Endometrium (tissue), 2 donors: ENCODE results near the gene CRYBA4.

Experiments
- FAIRE-seq: peaks from 2 replicates; lab custom pipeline; 2012; peaks lifted over from hg19 to GRCh38; lab: Jason Lieb, UNC
- donor health status: control.
- donor health status: control.

CRYBA4 gene

GRCh38 chr22:26629988-26630761 is 8.4 kb downstream of the CRYBA4 start:
- FAIRE-seq, result no peak

- no peak for FAIRE-seq
These were observed 9.5 kb downstream of the CRYBA4 start for GRCh38 chr22:26631282-26631681.

GRCh38 chr22:26632422-26633155 is 10.8 kb downstream of the CRYBA4 start:
- no peak for FAIRE-seq

GRCh38 chr22:26634189-26634588 is 12.4 kb downstream of the CRYBA4 start:
- FAIRE-seq, result no peak

- no peak for FAIRE-seq
These were observed 13.4 kb downstream of the CRYBA4 start for GRCh38 chr22:26635117-26635516.

GRCh38 chr22:26636296-26636695 is 14.5 kb downstream of the CRYBA4 start:
- no peak for FAIRE-seq

GRCh38 chr22:26642465-26643417 is 21.0 kb downstream of the CRYBA4 start:
- no peak for FAIRE-seq

GRCh38 chr22:26643418-26644100 is 21.8 kb downstream of the CRYBA4 start:
- no peak for FAIRE-seq

GRCh38 chr22:26646158-26646557 is 24.4 kb downstream of the CRYBA4 start:
- no peak for FAIRE-seq

- FAIRE-seq, result no peak
These were observed 26.3 kb downstream of the CRYBA4 start for GRCh38 chr22:26648011-26648497.

- no peak for FAIRE-seq
These were observed 27.0 kb downstream of the CRYBA4 start for GRCh38 chr22:26648528-26649388.

GRCh38 chr22:26650722-26651421 is 29.1 kb downstream of the CRYBA4 start:
- FAIRE-seq, result no peak

GRCh38 chr22:26651815-26652214 is 30.1 kb downstream of the CRYBA4 start:
- FAIRE-seq, result no peak

GRCh38 chr22:26656891-26657851 is 35.4 kb downstream of the CRYBA4 start, which contains the start of gene MIAT:
Gene MIAT, plus strand, starts transcription at chr22:26657588.
- no peak for FAIRE-seq

GRCh38 chr22:26658161-26658560 is 36.4 kb downstream of the CRYBA4 start:
- FAIRE-seq, result no peak

GRCh38 chr22:26658671-26659478 is 37.1 kb downstream of the CRYBA4 start:
- FAIRE-seq, result no peak

- no peak for FAIRE-seq
These were observed 38.6 kb downstream of the CRYBA4 start for GRCh38 chr22:26660356-26660755.
